H1 (cell line): ENCODE measurements around the gene CUBN. TPM values are rescaled to one million over a fixed set of nuclear protein-coding genes. Genes with fewer than 3 reads are reported as not detected.

Experiments
- CTCF ChIA-PET: fragments of 300-600 bp; sonication (Branson Sonifier 250); formaldehyde crosslinking; loops from one replicate; lab custom pipeline; 2021; ENCODE audit not compliant: partially characterized antibody; lab: Charles Lee
- POLR2A ChIA-PET: fragments of 300-600 bp; sonication (Branson Sonifier 250); formaldehyde crosslinking; loops from one replicate; lab custom pipeline; 2021; ENCODE audit warnings: inconsistent platforms; ENCODE audit not compliant: partially characterized antibody; lab: Charles Lee
- DNase-seq, 2 experiments: peaks; one replicate each; pipeline versions ENCODE4 v3.0.0 to v3.0.0-alpha.2; 2010 to 2022; ENCODE audit warnings: low spot score in 2 of 2, low read depth in 1 of 2, mixed read lengths in 1 of 2
- FAIRE-seq: peaks from 2 replicates; lab custom pipeline; 2011; peaks lifted over from hg19 to GRCh38; lab: Jason Lieb, UNC
- H2AFZ ChIP-seq: 2 replicates; pipeline ENCODE4 v1.8.1; 2012; ENCODE audit warnings: low read length, inconsistent platforms
- H2AK5ac ChIP-seq: 2 replicates; pipeline ENCODE4 v1.6.1; 2013; ENCODE audit warnings: low read depth, low read length
- H2BK120ac ChIP-seq: replicated peaks from 2 replicates; pipeline ENCODE3; 2013; ENCODE audit warnings: low read depth, low read length, inconsistent platforms
- H2BK12ac ChIP-seq: 2 replicates; pipeline ENCODE4 v1.6.1; 2013; ENCODE audit warnings: low read depth, low read length
- H2BK15ac ChIP-seq: 2 replicates; pipeline ENCODE4 v1.6.1; 2013; ENCODE audit warnings: low read length
- H2BK20ac ChIP-seq: 2 replicates; pipeline ENCODE4 v1.6.1; 2013; ENCODE audit warnings: low read length
- H2BK5ac ChIP-seq: 2 replicates; pipeline ENCODE4 v1.6.1; 2013; ENCODE audit warnings: low read depth, low read length
- H3K14ac ChIP-seq: 2 replicates; pipeline ENCODE4 v1.6.1; 2013; ENCODE audit warnings: inconsistent platforms; ENCODE audit not compliant: insufficient read length
- H3K18ac ChIP-seq: 2 replicates; pipeline ENCODE4 v1.6.1; 2013; ENCODE audit warnings: low read length; ENCODE audit errors: extremely low read depth
- H3K23ac ChIP-seq: 2 replicates; pipeline ENCODE4 v1.6.1; 2013; ENCODE audit warnings: inconsistent platforms; ENCODE audit not compliant: insufficient read length
- H3K23me2 ChIP-seq: 2 replicates; pipeline ENCODE4 v1.6.1; 2013; ENCODE audit warnings: low read depth, low read length
- H3K27ac ChIP-seq: 2 replicates; pipeline ENCODE4 v1.6.1; 2011; ENCODE audit warnings: low read depth, low read length, inconsistent platforms
- H3K27me3 ChIP-seq, 4 experiments: replicated peaks in 1 of 4; 1 replicate in 1 of 4; 2 replicates in 3 of 4; pipeline versions ENCODE4 v1.6.1 to v1.8.1; 2011 to 2013; ENCODE audit warnings: low read length in 3 of 4, mild to moderate bottlenecking in 3 of 4, inconsistent platforms in 2 of 4, mixed read lengths in 2 of 4, moderate library complexity in 1 of 4; ENCODE audit not compliant: control insufficient read depth in 3 of 4, insufficient read depth in 3 of 4; ENCODE audit errors: extremely low read depth in 1 of 4
- H3K36me3 ChIP-seq, 4 experiments: 2 replicates each; pipeline versions ENCODE4 v1.6.1 to v1.8.1; 2011 to 2013; ENCODE audit warnings: mild to moderate bottlenecking in 4 of 4, low read length in 3 of 4, moderate library complexity in 2 of 4, control low read depth in 1 of 4, inconsistent platforms in 1 of 4; ENCODE audit not compliant: insufficient read depth in 4 of 4, control insufficient read depth in 2 of 4
- H3K4ac ChIP-seq: replicated peaks from 2 replicates; pipeline ENCODE3; 2013; ENCODE audit warnings: low read length, low read depth, mixed read lengths, inconsistent platforms; ENCODE audit not compliant: insufficient read length
- H3K4me1 ChIP-seq, 4 experiments: replicated peaks in 1 of 4; 1 replicate in 1 of 4; 2 replicates in 3 of 4; pipeline versions ENCODE4 v1.6.1 to v1.8.1; 2011 to 2013; ENCODE audit warnings: low read length in 3 of 4, inconsistent platforms in 2 of 4, mixed read lengths in 1 of 4; ENCODE audit not compliant: insufficient read depth in 4 of 4, control insufficient read depth in 3 of 4
- H3K4me2 ChIP-seq, 2 experiments: 2 replicates each; pipeline versions ENCODE4 v1.6.1 to v1.8.1; 2011 to 2013; ENCODE audit warnings: low read depth in 2 of 2, low read length in 2 of 2, control low read depth in 1 of 2, inconsistent platforms in 1 of 2, mild to moderate bottlenecking in 1 of 2; ENCODE audit not compliant: insufficient read depth in 1 of 2
- H3K4me3 ChIP-seq, 4 experiments: fragments of 200-600, 300-600 bp in 1 of 4; sonication (generic), shearing (Covaris generic), sonication (Bioruptor Twin) in 1 of 4; 2 replicates each; pipeline versions ENCODE4 v1.5.1 to v1.8.1; 2011 to 2016; ENCODE audit warnings: low read length in 4 of 4, low read depth in 3 of 4, control low read depth in 2 of 4, inconsistent platforms in 2 of 4, mild to moderate bottlenecking in 2 of 4, mixed read lengths in 1 of 4, moderate library complexity in 1 of 4; ENCODE audit not compliant: insufficient read depth in 2 of 4; ENCODE audit errors: extremely low read depth in 1 of 4
- H3K56ac ChIP-seq: replicated peaks from 2 replicates; pipeline ENCODE3; 2013; ENCODE audit warnings: low read depth, mild to moderate bottlenecking, mixed read lengths, low read length, inconsistent platforms; ENCODE audit not compliant: insufficient read length
- H3K79me1 ChIP-seq: 2 replicates; pipeline ENCODE4 v1.6.1; 2013; ENCODE audit warnings: low read depth, low read length, control low read depth
- H3K79me2 ChIP-seq, 2 experiments: 2 replicates each; pipeline versions ENCODE4 v1.6.1 to v1.8.1; 2012 to 2013; ENCODE audit warnings: low read length in 2 of 2, mild to moderate bottlenecking in 2 of 2, inconsistent platforms in 1 of 2; ENCODE audit not compliant: insufficient read depth in 2 of 2, control insufficient read depth in 1 of 2
- H3K9ac ChIP-seq, 4 experiments: replicated peaks in 1 of 4; 1 replicate in 1 of 4; 2 replicates in 3 of 4; pipeline versions ENCODE4 v1.6.1 to v1.8.1; 2011 to 2013; ENCODE audit warnings: low read depth in 3 of 4, low read length in 3 of 4, control low read depth in 2 of 4, mild to moderate bottlenecking in 2 of 4, moderate library complexity in 2 of 4, inconsistent platforms in 1 of 4; ENCODE audit errors: extremely low read depth in 1 of 4
- H3K9me3 ChIP-seq, 2 experiments: 2 replicates each; pipeline versions ENCODE4 v1.6.1 to v1.8.1; 2012 to 2013; ENCODE audit warnings: mild to moderate bottlenecking in 2 of 2, moderate library complexity in 2 of 2, control low read depth in 1 of 2, inconsistent platforms in 1 of 2, low read depth in 1 of 2, low read length in 1 of 2, mixed read lengths in 1 of 2; ENCODE audit not compliant: insufficient read depth in 2 of 2
- H4K20me1 ChIP-seq, 2 experiments: replicated peaks in 1 of 2; 2 replicates each; pipeline versions ENCODE3 to v1.8.1; 2011 to 2013; ENCODE audit warnings: inconsistent platforms in 2 of 2, low read length in 2 of 2, mild to moderate bottlenecking in 1 of 2; ENCODE audit not compliant: insufficient read depth in 2 of 2, control insufficient read depth in 1 of 2
- H4K5ac ChIP-seq: 2 replicates; pipeline ENCODE4 v1.6.1; 2013; ENCODE audit warnings: low read length, low read depth, mixed read lengths, inconsistent platforms; ENCODE audit not compliant: insufficient read length
- H4K8ac ChIP-seq: 2 replicates; pipeline ENCODE4 v1.8.0; 2013; ENCODE audit warnings: mild to moderate bottlenecking, moderate library complexity, low read length, inconsistent platforms; ENCODE audit not compliant: insufficient read depth; ENCODE audit errors: extremely low read depth
- H4K91ac ChIP-seq: replicated peaks from 2 replicates; pipeline ENCODE3; 2013; ENCODE audit warnings: low read length, mixed read lengths, inconsistent platforms; ENCODE audit not compliant: insufficient read length
- ASH2L ChIP-seq: fragments of 200-600, 300-600 bp; sonication (generic); IDR thresholded peaks from one replicate; pipeline ENCODE4 v1.7.1; 2017; ENCODE audit warnings: low read length
- EZH2 ChIP-seq: fragments of 200-600 bp; sonication (generic); IDR thresholded peaks from 2 replicates; pipeline ENCODE4 v1.7.1; 2012; ENCODE audit warnings: low read depth, mild to moderate bottlenecking, moderate library complexity, low read length, inconsistent platforms; ENCODE audit not compliant: severe bottlenecking
- MAFK ChIP-seq: IDR thresholded peaks from 2 replicates; pipeline ENCODE4 v1.6.1; 2012; ENCODE audit warnings: low read depth, mild to moderate bottlenecking, improper control_type of control experiment, low read length
- PHF8 ChIP-seq: fragments of 200-600 bp; sonication (generic); conservative IDR thresholded peaks from 2 replicates; pipeline ENCODE4 v1.7.1; 2012; ENCODE audit warnings: low read depth, mild to moderate bottlenecking, inconsistent platforms, low read length, moderate library complexity
- SIX5 ChIP-seq: IDR thresholded peaks from 2 replicates; pipeline ENCODE4 v1.6.1; 2011; ENCODE audit warnings: mild to moderate bottlenecking, low read depth, low read length
- TCF12 ChIP-seq: IDR thresholded peaks from 2 replicates; pipeline ENCODE4 v1.6.1; 2011; ENCODE audit warnings: low read depth, mild to moderate bottlenecking, low read length
- WGBS, 2 experiments: shearing (Covaris generic) in 1 of 2; methylation state at CpG; one replicate each; pipeline versions ENCODE4 v1.1.6 to v1.1.7; 2013 to 2015; ENCODE audit warnings: low lambda C conversion rate in 2 of 2, mixed read lengths in 2 of 2, inconsistent platforms in 1 of 2, low coverage in 1 of 2, missing lambda C conversion rate in 1 of 2; ENCODE audit not compliant: insufficient replicate concordance in 2 of 2, insufficient coverage in 1 of 2, insufficient read length in 1 of 2; ENCODE audit errors: extremely low coverage in 1 of 2, missing lambda C conversion rate in 1 of 2; 5-methylcytosine and 5-hydroxymethylcytosine counted together
- polyA plus RNA-seq, 7 experiments: library from polyadenylated mRNA; depleted of rRNA in 3 of 7; stranded (reverse) in 5 of 7; unstranded in 2 of 7; fragments of >200 nt in 5 of 7; fragments of 200-250 nt in 2 of 7; gene quantifications; 1 replicate in 5 of 7; 2 replicates in 1 of 7; 4 replicates in 1 of 7; pipeline versions ENCODE4 v1.2.1 to v1.2.3, GENCODE V29; 2011 to 2013; ENCODE audit warnings: missing spikeins in 2 of 7, mixed read lengths in 2 of 7
- total RNA-seq: library from RNA; stranded (reverse); fragmentation: NEBNext Ultra II Directional; extraction: Animal tissue kit (Norgen Biotek cat#: 25700); gene quantifications from 2 replicates; pipeline ENCODE4 v1.2.1, GENCODE V29; 2021

The CUBN gene
- total and polyA plus RNA-seq, 2 of the 8 experiments (the other 6 are each of a cell fraction or from before 2014, with no cell fraction given) = 0.04 to 0.08 TPM

- H2AK5ac ChIP-seq = no peak overlapping the region
- WGBS, 2 experiments = 74% methylated on average over 4 of the region's 4 CpGs; no CpG with 5 or more reads in 1 of the 2 experiments
- no peaks in the 10 kb centered on the region for H4K20me1 ChIP-seq
- no peak overlapping the region for H2AFZ ChIP-seq
- no peaks in the 10 kb centered on the region; the same call in 1 of the 2 replicates for H3K23me2 ChIP-seq
- no peak overlapping the region for H2BK12ac ChIP-seq
- no peak overlapping the region for H3K56ac ChIP-seq
- H3K14ac ChIP-seq = no peak overlapping the region
- no peak overlapping the region for H3K4me3 ChIP-seq
- no peaks in the 10 kb centered on the region for H3K27me3 ChIP-seq
- FAIRE-seq (peak; percentile 7), DNase-seq (no peak)
- H2BK20ac ChIP-seq = no peak overlapping the region
- no peaks in the 10 kb centered on the region; the same call in 1 of the 2 replicates for H3K79me1 ChIP-seq
- no peak overlapping the region for H3K4me2 ChIP-seq
- no peak overlapping the region for H4K8ac ChIP-seq
- peaks cover 0 to 6% (median 0%) of the 10 kb centered on the region in 4 experiments; a peak in 1 of 7 replicates for H3K4me1 ChIP-seq
- no peak overlapping the region for H4K91ac ChIP-seq
- H3K36me3 ChIP-seq = peaks cover 0 to 5% (median 0%) of the 10 kb centered on the region in 4 experiments; a peak in 2 of 8 replicates
- H3K4ac ChIP-seq = no peak overlapping the region
- no peak overlapping the region for H3K27ac ChIP-seq
- H3K9me3 ChIP-seq = no peaks in the 10 kb centered on the region
- no peak overlapping the region for H3K18ac ChIP-seq
- no peak for TF ChIP-seq SIX5
- TF ChIP-seq EZH2 = no peak
- no peak for TF ChIP-seq TCF12
- TF ChIP-seq PHF8 = no peak
- TF ChIP-seq MAFK = no peak
- TF ChIP-seq ASH2L = no peak
- ChIA-PET POLR2A (no interaction called here), CTCF (no interaction called here)
- H2BK15ac ChIP-seq = no peak overlapping the region
- no peak overlapping the region for H2BK120ac ChIP-seq
- H2BK5ac ChIP-seq = no peak overlapping the region
- H3K23ac ChIP-seq = no peak overlapping the region
- no peak overlapping the region for H4K5ac ChIP-seq
- H3K79me2 ChIP-seq = no peaks in the 10 kb centered on the region
- H3K9ac ChIP-seq = no peak overlapping the region; a peak in 1 of 7 replicates
Measured at GRCh38 chr10:17175551-17175950, 45.9 kb upstream of the CUBN start.
